Fibroblast of the conjunctiva (primary cell): ENCODE data around the gene NFIB.

Source experiments
- DNase-seq: peaks from one replicate; pipeline ENCODE4 v3.0.0-alpha.2; 2010; ENCODE audit warnings: low read depth

The NFIB gene

DNA sequence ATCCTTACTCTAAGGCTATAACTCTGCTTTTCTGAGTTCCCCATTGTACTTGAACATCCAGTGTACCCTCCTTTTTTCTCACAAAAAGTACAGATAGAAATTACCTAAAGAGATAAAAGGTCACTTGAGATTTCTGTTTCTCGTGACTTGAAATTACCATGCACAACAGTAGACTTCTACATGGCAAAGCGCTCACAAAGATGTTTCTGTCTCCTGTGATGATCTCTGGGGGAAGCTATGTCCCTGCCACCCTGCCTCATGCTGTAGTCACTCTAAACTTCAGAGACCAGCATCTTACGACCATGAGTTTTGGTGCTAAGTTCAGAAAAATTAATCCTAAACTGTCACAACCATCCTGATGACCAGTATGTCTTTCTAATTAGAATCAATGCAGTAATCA lies 36.2 kb downstream of the NFIB start:
- DNase-seq = no peak

DNA sequence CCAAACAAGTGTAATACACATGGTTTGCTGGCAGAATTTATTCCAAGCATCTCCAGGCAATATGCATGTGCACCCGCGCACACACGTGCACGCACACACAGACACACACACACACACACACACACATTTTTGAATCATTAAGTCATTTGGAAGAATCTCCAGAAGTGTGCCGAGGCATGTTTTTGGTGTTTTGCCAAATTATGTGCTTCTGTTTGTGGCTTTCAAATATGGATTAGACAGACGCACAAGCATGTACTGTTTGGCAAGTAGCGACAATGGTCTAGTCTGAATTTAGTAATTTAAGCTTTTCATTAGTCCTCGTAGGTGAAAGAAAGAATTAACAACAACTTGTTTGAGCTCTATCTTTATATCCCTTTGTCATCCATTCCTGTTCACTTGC lies 36.7 kb downstream of the NFIB start:
- peak; percentile 47 for DNase-seq

DNA sequence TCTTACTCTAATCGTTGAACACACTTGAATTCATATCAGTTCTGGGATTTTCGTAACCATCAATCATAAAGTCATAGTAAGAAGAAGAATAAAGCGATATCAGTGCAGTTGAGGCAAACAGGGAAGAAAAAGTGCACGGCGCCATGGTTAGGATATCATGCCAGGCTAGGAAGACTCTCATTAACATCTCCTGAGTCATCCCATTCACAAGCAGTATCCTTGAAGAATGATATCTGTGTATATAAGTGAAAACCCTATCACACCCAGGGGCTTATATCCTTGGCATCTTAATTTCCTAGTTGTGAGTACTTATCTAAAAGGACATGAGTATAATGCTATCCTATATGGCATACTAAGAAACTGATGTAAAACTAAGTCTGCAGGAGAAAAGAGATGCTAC lies 38.6 kb downstream of the NFIB start:
- no peak for DNase-seq

DNA sequence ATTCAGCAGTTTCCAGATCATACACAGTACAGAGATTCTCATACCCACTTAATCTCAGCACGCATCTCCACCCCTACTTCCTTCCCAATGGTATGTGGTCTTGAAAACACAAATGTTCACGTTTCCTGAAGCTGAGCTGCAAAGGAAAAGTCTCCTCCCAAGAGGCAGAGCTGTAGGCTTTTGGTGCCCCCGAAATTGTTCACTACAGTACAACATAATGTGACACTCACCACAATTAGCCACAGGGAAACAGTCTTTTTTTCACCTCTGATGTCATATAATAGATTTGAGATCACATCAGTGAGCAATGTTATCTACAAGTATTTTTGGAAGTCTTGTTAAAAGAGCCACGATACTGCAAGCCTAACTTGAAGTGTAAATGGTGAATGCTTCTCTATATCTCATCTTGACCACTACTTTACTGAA lies 40.2 kb downstream of the NFIB start:
- no peak for DNase-seq

DNA sequence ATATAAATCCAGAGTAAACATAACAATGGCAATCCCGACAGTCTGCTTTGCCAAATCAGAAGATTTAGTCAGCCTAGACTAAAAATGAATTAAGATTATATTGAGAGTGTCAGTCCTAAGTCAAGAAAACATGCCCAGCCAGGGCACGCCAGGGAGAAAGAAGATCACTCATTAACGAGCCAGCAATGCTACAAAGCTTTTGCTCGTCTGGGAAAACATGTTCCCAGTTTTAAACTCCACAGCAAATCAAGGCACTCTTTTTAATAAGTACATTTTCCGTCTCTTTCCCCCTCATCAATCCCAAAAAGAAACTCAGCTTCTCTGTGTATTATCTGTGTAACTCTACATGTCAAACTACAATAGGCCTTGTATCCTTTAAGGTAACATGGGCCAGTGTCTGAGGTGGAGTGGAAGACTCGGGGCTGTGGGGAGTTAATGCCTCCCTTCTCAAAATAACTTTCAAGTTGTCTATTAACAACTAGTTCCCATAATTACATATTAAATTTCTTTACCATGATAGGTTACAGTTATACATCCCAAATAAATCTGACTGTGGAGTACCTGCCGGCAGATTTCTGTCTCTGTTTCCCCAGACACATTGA lies 40.9 kb downstream of the NFIB start:
- DNase-seq = no peak

DNA sequence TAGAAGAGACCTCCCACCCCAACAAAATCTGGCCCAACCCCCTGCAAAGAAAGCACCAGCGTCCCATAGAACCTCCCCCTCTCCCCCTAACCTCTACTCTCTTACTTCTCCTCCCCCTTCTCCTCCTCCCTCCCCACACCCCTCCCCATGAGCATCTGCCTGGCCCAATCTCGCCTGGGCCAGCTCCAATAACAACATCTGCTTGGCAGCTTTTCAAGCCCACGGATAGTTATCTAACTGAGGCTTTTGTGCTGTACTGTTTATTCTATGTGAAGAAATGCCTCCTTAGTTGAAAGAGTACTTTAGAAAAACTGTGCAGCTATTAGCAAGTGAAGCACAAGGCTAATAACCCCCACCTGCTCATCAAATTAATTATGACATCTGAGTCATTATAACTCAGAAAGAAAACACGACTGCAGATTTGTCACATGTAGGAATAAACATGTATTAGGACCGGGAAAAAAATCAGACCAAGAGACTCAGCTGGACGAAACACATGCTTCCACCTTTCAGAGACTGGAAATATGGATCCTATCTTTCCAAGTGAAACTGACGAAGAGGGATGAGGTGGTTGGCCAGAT lies 42.8 kb downstream of the NFIB start:
- peak; percentile 85 for DNase-seq

DNA sequence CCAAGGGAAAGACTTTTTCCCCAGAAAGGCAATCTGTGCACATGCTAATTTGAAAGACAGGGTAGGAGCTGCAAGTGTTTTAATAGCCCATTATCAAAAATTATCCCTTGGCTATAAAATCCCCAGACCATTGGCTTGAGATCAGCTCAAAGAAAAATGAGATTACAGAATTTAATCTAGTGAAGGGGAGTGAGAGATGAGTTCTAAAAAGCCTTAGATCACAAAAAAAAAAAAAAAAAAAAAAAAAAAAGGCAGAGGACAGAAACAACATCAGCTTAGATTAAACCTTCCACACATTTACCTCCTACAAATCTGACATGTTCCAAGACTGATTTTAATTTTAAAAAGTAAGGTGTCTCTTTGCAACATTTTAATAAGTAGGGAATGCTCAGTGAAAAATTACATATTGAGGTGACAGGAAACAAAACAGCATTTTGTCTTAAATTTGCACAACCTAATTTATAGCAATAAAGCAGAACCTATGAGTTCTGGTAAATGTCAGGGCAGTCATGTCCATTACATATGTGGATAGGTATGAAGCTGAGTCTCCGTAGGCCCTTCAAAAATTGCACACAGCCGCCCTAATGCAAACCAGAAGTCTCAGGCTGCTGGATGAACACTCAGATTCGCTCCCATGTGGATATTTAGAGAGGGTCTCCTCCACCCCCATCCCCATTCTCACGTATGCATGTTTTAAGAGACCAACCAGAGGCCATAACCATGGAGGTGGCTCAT lies 43.4 kb downstream of the NFIB start:
- DNase-seq = peak; percentile 63

DNA sequence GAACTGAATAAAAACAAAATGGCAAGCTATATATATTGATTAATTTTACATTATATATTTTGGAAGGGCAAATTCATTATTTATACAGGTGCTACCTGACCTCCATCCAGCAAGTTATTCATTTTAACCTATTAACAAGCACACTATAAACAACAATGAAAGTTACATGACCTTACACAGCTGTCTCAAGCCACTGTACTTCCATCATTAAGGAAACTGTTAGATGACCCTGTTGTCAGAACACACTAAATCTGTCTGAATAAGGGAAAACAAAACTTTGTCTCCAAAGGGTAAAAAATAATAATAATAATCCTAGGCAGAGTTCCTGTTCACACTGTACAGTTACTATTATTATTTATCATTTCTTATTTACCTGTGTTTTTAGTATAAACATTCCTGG lies 44.0 kb downstream of the NFIB start:
- no peak for DNase-seq

DNA sequence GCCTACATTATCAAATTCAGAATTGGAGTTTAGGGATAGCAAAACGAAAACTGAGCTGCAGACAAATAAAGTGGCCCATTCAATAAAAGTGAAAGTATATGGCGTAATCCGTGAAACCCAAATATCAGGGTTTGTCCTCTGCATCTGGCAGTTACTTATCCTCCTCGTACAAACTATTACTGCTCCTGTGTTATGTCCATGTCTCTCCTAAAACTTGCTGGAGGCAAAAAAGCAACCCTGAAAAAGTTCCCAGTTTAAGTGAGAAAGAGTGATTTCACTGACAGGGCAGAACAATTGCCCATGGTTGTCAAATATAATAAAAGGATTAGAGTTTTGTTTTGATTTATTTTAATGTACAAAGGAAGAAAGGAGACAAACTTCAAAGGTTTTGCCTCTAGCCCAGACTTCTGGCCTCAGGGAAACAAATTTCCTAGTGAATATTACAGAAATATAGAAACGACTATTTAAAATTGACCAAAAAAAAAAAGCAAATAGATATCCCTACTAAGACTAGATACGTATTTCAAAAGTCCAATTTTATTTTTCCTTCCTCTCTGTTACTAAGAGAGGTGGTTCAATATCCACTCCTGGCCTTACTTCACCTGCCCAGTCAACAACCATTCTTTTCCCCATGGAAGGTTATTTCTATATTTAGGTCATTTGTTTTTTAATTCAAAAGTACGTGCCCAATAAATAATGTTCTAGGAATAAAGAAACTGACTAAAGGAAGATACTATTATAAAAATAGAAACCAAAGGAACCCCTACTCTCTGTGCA lies 50.0 kb downstream of the NFIB start:
- DNase-seq = no peak

DNA sequence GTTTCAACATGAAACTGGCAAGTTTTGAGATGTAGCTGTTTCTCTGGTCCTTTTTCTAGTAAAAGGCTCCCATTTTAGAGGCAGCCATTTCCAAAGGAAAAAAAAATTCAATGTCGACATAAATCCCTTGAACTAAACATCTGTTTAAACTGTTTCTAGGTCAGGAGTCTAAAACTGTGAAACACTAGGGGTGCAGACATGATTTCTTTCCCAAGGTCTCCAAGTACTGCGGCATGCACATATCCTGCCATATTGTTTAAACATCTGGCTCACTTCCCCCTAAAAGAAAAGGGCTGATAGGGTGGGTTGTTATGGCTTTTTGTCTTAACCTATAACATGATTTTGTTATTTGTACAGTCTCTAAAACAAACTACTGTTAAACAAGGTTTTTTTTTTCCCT lies 51.1 kb downstream of the NFIB start:
- no peak for DNase-seq

DNA sequence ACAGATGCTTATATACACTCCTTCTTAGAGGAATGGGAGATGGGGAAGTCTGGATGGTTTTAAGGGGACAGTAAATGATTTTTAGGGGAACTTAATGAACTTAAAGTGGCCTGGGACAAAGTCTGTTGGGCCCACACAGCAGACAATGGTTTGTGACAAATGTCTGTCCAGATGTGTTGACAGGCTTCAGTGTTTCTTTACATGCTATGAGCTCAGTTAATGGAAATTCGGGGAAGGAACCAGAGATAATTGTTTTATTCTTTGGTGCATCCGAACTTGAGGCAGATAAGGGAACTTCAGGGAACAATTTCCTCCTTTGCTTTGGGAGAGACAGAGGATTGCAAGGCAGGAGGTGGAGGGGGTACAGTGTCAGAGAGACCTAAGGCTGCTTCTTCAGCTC lies 52.3 kb downstream of the NFIB start:
- no peak for DNase-seq

DNA sequence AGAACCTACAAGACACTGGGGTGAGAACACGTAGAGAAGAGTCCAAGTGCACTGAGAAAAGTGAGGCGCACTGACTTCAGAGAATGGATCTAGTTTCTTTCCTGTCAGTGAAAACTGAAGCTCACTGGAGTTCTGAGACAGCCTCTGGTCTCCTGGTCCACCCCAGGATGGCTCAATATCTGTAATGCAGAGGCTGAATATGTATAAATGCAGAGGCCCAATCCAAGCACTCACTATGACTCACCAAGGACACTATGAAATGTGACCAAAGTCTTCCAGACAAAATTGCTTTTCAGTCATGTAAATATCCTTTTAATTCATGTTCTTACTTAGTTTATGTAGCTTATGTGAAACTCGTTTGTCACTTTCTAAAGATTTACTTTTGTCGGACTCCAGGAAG lies 53.8 kb downstream of the NFIB start:
- DNase-seq = no peak

DNA sequence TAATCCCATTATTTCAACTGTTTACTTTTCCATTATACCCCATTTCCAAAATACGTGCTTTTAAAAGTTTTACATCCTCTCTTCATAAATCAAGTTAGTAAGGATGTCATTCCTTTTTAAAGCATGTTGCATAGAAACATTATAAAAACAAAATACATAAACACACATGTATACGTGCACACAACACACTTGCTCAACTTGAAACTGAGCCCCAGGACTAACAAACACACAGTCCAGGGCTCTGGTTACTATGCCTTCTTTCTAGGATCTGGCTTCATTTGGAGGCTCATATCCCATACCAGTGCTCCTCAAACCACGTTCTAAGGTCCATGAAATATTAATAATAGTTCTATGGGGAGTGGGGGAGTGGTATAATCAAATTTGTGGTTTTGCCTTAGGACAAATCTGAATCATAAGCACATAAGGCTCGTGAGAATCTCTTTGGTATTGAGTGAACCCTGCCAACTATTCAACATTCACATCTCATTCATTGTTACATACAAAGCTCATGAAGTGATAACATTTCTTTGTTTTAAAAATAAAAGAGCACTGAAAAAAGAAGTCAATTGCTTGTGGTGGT lies 55.2 kb downstream of the NFIB start:
- peak; percentile 32 for DNase-seq

DNA sequence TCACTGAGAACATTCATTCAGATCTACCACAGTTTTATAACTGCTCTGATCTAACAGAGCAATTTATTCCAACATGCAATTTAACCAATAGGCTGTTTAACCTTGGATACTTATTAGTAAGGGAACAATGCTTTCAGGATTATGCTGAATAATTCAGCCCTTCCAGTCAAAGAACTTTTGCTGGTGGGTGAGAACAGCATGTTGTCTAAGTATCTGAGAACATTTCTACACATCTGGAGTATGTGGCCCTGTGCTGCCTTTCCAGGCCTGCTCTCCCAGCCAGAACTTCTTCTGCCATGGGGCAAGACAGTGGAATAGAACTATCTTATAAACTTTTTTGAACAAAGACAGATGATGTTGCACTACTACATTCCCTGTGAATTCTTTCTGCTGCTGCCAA lies 55.8 kb downstream of the NFIB start:
- no peak for DNase-seq

DNA sequence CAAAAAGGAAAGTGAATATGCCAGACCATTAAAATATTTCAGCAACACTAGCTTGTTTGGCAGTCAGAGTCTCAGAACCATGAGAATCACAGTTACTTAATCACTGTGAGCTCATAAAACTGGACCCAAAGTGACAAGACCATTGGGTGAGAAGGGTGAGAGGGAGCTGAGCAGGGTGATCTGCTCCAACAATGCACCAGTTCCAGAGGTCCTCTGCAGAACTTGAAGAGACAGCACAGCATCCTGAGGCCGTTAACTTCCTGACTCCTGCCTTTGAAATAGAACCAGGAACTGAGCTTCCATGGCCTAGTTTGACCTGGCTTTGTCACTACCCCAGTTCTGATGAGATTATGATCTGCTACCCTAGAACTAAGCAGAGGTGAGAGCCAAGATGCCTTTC lies 57.4 kb downstream of the NFIB start:
- DNase-seq = no peak

DNA sequence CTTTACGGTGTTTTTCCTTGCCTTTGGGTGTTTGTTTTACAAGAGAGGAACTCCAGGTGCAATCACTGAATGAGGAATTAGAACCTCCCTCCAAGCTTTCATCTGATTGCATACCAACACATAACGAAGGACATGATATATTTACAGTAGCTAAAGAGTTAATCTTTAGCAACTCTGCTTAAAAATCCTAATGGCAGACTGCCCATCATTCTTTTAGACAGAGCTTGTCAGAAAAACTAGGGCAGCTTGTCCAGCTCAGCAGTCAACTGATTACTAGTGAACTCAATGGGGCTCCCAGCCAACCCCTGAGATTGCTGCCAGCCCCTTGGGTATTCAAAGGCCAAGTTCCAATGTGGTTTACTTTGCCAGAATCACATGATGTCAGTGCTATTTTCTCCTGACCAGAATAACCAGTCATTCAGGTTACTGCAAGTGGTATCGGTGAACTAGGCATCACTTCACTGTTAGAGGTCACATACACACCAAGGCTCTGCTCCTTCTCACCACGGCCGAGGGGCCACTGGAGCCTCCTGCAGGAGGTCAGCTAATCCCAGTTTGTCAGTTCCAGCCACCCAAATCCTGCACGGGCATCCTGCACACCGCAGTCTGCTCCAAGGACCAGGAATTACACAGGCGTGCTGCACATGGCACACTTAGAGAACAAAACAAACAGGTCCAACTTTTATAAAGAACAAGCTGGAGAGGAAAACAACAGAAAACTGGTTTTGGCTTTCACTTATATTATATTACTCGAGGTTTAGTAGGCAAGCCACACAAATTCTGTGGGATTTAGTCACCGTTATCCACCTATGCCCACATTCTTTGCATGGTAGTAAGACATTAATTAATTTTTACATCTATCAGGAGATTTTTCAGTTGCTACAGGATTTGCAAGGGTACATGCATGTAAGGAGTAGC lies 62.5 kb downstream of the NFIB start:
- peak; percentile 77 for DNase-seq

DNA sequence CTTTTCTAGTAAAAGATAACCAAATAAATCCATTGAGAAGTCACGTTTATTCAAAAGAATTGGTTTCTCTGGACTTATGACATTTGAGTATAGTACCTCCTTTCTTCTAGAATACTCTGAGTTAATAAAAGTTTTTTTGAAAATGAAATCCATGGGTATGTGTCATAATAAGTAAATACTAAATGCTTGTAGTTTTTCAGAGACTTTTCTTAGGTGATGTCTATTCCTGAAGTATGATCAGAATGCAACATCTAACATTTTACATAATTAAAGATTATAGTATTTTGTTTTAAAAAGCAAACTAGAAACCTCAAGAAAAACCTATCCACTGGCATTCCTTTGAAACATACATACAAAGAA lies 63.2 kb downstream of the NFIB start:
- no peak for DNase-seq

DNA sequence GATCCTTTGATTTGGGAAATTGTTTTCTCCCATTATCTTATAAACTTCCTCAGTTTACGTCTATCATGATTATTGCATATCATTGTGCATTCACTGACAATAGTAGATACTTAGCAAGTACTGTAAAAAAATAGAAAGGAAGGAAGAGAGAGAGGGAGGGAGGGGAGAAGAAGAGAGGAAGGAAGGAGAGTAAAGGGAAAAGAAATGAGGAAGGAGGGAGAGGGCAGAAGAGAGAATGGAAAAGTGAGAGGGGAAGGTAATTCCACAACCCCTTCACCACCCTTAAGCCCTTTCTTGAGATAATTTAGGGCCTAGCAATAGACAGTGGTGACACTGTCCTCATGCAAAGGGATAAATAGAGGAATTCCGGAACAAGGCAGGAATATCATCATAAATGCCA lies 64.4 kb downstream of the NFIB start:
- no peak for DNase-seq

DNA sequence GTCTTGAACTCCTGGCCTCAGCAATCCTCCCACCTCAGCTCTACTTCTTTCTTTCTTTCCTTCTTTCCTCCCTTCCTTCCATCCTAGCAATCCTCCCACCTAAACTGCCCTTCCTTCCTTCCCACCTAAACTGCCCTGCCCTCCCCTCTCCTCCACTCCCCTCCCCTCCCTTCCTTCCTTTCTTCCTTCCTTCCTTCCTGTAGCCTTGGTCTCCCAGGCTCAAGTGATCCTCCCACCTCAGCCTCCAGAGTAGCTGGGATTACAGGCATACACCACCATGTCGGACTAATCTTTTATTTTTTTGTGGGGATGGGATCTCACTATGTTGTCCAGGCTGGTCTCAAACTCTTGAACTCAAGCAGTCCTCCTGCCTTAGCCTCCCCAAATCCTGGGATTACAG lies 65.8 kb downstream of the NFIB start:
- DNase-seq = no peak

DNA sequence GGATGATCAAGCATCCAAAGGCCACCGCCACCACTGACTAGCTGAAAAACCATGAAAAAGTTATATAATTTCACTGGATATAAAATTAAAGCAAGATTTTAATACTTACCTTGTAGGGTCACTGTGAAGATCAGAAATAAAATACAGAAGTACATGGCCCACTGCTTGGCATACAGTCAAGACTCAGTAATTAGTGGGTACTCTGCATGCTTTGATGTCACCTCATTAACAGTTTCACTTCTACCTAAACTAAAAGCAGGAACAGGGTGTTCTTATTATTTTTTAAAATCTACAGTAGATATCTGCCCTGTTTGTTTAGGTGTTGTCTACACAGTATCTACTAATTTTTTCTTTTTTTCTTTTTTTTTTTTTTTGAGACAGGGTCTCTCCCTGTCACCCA lies 66.4 kb downstream of the NFIB start:
- no peak for DNase-seq

DNA sequence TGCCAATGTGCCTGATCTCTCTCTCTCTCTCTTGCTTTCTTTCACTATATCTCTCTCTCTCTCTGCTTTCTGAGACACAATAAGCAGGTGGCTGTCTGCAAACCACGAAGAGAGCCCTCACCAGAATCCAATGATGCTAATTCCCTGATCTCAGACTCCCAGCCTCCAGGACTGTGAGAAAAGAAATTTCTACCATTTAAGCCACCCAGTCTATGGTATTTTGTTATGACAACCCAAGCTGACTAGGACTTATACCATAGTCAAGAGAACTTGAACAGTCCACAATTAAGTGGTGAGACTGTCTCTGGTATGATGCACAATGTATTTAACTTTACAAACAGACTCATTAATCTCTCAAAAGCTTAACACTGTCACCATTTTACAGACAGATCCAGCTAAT lies 67.0 kb downstream of the NFIB start:
- no peak for DNase-seq
